Hepatocyte (in vitro differentiated cells): ENCODE measurements around the gene DACT3. TPM values are rescaled to one million over a fixed set of nuclear protein-coding genes. Genes with fewer than 3 reads are reported as not detected.

Experiments used
- DNase-seq: peaks from one replicate; pipeline ENCODE4 v3.0.0-alpha.2; 2016; ENCODE audit warnings: low spot score
- H2AFZ ChIP-seq: fragments of 200-600 bp; sonication (generic); 2 replicates; pipeline ENCODE4 v1.6.0; 2016; ENCODE audit warnings: antibody characterized with exemption, mild to moderate bottlenecking
- H3K27ac ChIP-seq: fragments of 200-600 bp; sonication (generic); 2 replicates; pipeline ENCODE4 v1.5.1; 2016; ENCODE audit warnings: mild to moderate bottlenecking
- H3K27me3 ChIP-seq: fragments of 200-600 bp; sonication (generic); 2 replicates; pipeline ENCODE4 v1.6.1; 2016
- H3K36me3 ChIP-seq: fragments of 200-600 bp; sonication (generic); replicated peaks from 2 replicates; pipeline ENCODE4 v1.5.1; 2016; ENCODE audit warnings: low read depth; ENCODE audit not compliant: insufficient read depth
- H3K4me1 ChIP-seq: fragments of 200-600 bp; sonication (generic); 2 replicates; pipeline ENCODE4 v1.5.1; 2016; ENCODE audit warnings: mild to moderate bottlenecking, moderate library complexity; ENCODE audit not compliant: insufficient read depth
- H3K4me2 ChIP-seq: fragments of 200-600 bp; sonication (generic); 2 replicates; pipeline ENCODE4 v1.6.0; 2016
- H3K4me3 ChIP-seq: fragments of 200-600 bp; sonication (generic); 2 replicates; pipeline ENCODE4 v1.5.1; 2016; ENCODE audit warnings: mild to moderate bottlenecking
- H3K79me2 ChIP-seq: fragments of 200-600 bp; sonication (generic); 2 replicates; pipeline ENCODE4 v1.6.0; 2017; ENCODE audit warnings: mild to moderate bottlenecking
- H3K9me2 ChIP-seq: fragments of 200-600 bp; sonication (generic); replicated peaks from 2 replicates; pipeline ENCODE4 v1.6.0; 2017; ENCODE audit warnings: mild to moderate bottlenecking; ENCODE audit not compliant: insufficient read depth
- H3K9me3 ChIP-seq: fragments of 200-600 bp; sonication (generic); 2 replicates; pipeline ENCODE4 v1.5.1; 2016; ENCODE audit warnings: low read depth, mild to moderate bottlenecking
- H4K20me1 ChIP-seq: fragments of 200-600 bp; sonication (generic); 2 replicates; pipeline ENCODE4 v1.6.0; 2016; ENCODE audit warnings: mild to moderate bottlenecking; ENCODE audit not compliant: insufficient read depth, poor library complexity, severe bottlenecking
- EZH2 ChIP-seq: fragments of 200-600 bp; sonication (generic); IDR thresholded peaks from 2 replicates; pipeline ENCODE4 v1.6.1; 2016; ENCODE audit warnings: antibody characterized with exemption, mild to moderate bottlenecking, borderline replicate concordance
- EZH2phosphoT487 ChIP-seq: fragments of 200-600 bp; sonication (generic); IDR thresholded peaks from one replicate; pipeline ENCODE4 v1.6.1; 2018; ENCODE audit warnings: antibody characterized with exemption, mild to moderate bottlenecking, low read depth, moderate library complexity; ENCODE audit not compliant: unreplicated experiment, severe bottlenecking
- WGBS: methylation state at CpG from one replicate; pipeline ENCODE4 v1.1.6; 2016; ENCODE audit warnings: low lambda C conversion rate; ENCODE audit errors: missing lambda C conversion rate; 5-methylcytosine and 5-hydroxymethylcytosine counted together
- polyA plus RNA-seq: library from polyadenylated mRNA; unstranded; fragments of >200 nt; fragmentation: Nextera tagmentation; extraction: Ambion mirVana; gene quantifications from 2 replicates; pipeline ENCODE4 v1.2.1, GENCODE V29; 2016
- total RNA-seq: library from RNA; depleted of rRNA; stranded (reverse); fragments of >200 nt; gene quantifications from 2 replicates; pipeline ENCODE4 v1.2.3, GENCODE V29; 2014
- TF ChIP-seq, protein P1 (sequence below): fragments of 200-600 bp; sonication (generic); IDR thresholded peaks from 2 replicates; pipeline ENCODE4 v1.5.1; 2016; ENCODE audit warnings: antibody characterized with exemption, mild to moderate bottlenecking; ENCODE audit not compliant: poor library complexity

The DACT3 gene
- total and polyA plus RNA-seq, 2 experiments from 2014 or later, result 18.4 TPM

DNA sequence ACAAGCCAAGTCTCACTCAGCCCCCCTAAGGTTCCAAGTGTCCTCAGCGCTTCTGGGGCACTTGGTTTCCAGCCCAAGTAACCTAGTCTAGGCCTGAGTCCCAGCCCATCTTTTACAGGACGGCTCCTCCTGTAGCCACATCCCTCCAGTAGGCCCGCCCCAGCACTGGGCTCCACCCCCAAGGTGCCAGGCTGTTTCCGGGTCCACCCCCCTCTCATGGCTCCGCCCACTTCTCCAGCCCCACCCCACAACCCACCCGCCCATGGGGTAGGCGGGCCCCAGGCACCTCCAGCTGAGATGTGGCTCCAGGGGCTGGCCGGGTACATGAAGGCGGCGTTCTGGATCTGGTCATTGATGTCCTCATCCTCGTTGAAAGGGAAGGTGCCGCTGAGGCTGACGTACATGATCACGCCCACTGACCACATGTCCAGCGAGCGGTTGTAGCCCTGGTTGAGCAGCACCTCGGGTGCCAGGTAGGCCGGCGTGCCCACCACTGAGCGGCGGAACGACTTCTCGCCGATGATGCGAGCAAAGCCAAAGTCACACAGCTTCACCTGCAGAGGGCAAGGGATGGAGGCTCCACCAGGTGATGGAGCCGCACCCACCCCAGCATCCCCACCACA is 17.2 kb upstream of the DACT3 start:
- Histone ChIP-seq H3K9me3 (no peaks in the 10 kb centered on the region), H3K4me3 (no peak overlapping the region), H3K27me3 (no peaks in the 10 kb centered on the region), H4K20me1 (no peaks in the 10 kb centered on the region), H2AFZ (no peak overlapping the region), H3K9me2 (no peaks in the 10 kb centered on the region), H3K36me3 (no peaks in the 10 kb centered on the region), H3K4me2 (no peak overlapping the region), H3K27ac (no peak overlapping the region), H3K79me2 (no peaks in the 10 kb centered on the region), H3K4me1 (no peaks in the 10 kb centered on the region)
- TF ChIP-seq EZH2 (no peak), EZH2phosphoT487 (no peak)
- TF ChIP-seq, protein P1, sequence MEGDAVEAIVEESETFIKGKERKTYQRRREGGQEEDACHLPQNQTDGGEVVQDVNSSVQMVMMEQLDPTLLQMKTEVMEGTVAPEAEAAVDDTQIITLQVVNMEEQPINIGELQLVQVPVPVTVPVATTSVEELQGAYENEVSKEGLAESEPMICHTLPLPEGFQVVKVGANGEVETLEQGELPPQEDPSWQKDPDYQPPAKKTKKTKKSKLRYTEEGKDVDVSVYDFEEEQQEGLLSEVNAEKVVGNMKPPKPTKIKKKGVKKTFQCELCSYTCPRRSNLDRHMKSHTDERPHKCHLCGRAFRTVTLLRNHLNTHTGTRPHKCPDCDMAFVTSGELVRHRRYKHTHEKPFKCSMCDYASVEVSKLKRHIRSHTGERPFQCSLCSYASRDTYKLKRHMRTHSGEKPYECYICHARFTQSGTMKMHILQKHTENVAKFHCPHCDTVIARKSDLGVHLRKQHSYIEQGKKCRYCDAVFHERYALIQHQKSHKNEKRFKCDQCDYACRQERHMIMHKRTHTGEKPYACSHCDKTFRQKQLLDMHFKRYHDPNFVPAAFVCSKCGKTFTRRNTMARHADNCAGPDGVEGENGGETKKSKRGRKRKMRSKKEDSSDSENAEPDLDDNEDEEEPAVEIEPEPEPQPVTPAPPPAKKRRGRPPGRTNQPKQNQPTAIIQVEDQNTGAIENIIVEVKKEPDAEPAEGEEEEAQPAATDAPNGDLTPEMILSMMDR, result no peak
- 97% methylated on average over 24 of the region's 26 CpGs for WGBS
- no peak for DNase-seq

DNA sequence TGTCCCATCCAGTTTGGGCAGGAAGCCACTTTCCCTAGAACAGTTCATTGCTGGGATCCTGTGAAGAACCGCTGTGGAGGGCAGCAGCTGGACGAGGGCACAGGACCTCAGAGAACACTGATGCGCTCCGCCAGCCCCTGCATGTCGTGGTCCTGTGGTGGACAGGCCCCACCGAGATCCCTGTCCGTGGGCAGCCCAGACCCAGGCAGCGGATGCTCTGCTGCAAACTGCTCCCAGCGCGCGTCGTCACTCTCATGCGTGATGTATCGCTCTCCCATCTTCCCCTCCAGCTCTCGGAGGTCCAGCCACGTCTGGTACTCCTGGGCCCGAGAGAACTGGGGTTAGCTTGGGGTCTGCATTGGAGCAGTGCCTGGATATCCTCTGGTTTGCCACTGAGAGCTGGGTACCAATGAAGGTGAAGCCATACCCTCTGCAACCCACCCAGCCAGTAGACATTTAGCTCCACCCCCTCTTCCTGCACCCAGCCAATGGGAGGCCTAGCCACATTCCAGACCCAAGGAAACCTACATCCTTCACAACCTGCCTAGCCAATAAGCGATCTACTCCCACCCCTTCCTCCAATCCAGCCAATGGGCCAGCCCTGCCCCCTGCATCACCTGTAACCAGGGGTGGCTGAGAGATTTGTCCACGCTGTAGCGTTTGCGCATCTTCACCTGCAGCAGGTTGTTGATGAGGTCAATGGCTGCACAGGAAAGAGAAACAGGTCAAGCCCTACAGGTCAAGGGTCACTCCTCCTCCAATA is 13.6 kb upstream of the DACT3 start:
- H3K9me3 ChIP-seq, result no peaks in the 10 kb centered on the region
- no peak overlapping the region for H2AFZ ChIP-seq
- H4K20me1 ChIP-seq, result no peaks in the 10 kb centered on the region
- H3K36me3 ChIP-seq, result no peaks in the 10 kb centered on the region
- no peaks in the 10 kb centered on the region for H3K9me2 ChIP-seq
- H3K79me2 ChIP-seq, result no peaks in the 10 kb centered on the region
- no peak overlapping the region for H3K4me3 ChIP-seq
- no peaks in the 10 kb centered on the region for H3K4me1 ChIP-seq
- no peaks in the 10 kb centered on the region for H3K27me3 ChIP-seq
- WGBS, result 99% methylated on average over 21 of the region's 21 CpGs
- TF ChIP-seq EZH2phosphoT487, result no peak
- no peak for TF ChIP-seq EZH2
- TF ChIP-seq, protein P1, result no peak
- DNase-seq, result no peak
- H3K4me2 ChIP-seq, result no peak overlapping the region
- no peak overlapping the region for H3K27ac ChIP-seq

DNA sequence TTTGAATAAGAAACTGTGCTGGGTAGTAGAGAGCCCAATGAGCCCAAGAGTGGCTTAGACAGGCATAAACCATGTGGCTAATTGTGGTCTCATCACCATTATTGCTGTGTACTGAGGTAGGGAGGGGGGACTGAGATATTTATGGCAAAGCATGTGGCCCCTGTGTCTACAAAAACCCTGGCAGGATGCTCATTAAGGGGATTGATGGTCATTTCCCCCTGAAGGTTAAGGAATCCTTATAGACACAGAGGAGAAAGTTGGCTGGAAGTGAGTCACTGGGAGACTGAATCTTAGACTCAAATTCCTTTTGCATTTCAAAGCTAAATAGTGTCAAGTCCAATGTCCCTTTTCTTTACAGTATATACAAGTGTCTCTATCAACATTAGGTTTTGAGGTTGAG is 9.8 kb upstream of the DACT3 start:
- no peak overlapping the region for H3K4me2 ChIP-seq
- H4K20me1 ChIP-seq, result no peaks in the 10 kb centered on the region
- no peaks in the 10 kb centered on the region for H3K79me2 ChIP-seq
- H3K27me3 ChIP-seq, result no peaks in the 10 kb centered on the region
- no peak overlapping the region for H2AFZ ChIP-seq
- no peaks in the 10 kb centered on the region for H3K9me2 ChIP-seq
- TF ChIP-seq, protein P1, result no peak
- TF ChIP-seq EZH2phosphoT487, result no peak
- no peak for TF ChIP-seq EZH2
- no peak overlapping the region for H3K27ac ChIP-seq
- H3K36me3 ChIP-seq, result no peaks in the 10 kb centered on the region
- no peaks in the 10 kb centered on the region for H3K9me3 ChIP-seq
- no peak for DNase-seq
- no peak overlapping the region for H3K4me3 ChIP-seq
- no peaks in the 10 kb centered on the region for H3K4me1 ChIP-seq
